Body of pancreas (tissue), 4 donors: ENCODE data around the gene NANOS3.

Experiments used
- CTCF ChIP-seq, 7 experiments: fragments of 450-650 bp in 4 of 7; fragments of 200-600 bp in 3 of 7; sonication (generic) in 3 of 7; IDR thresholded peaks; one replicate each; pipeline ENCODE4 v1.5.1; 2016 to 2019; ENCODE audit warnings: antibody characterized with exemption in 7 of 7
- POLR2A ChIP-seq, 3 donors: fragments of 450-650 bp; IDR thresholded peaks; one replicate each; pipeline ENCODE4 v1.6.1; 2016; ENCODE audit warnings: antibody characterized with exemption in 3 of 3, mild to moderate bottlenecking in 2 of 3

GRCh38 chr19:13881251-13881691 is 4.3 kb downstream of the NANOS3 start:
- TF ChIP-seq POLR2A (IDR thresholded peaks at IDR 0.05) (no peak), CTCF (IDR thresholded peaks at IDR 0.05) (no peak)
